ENCODE data around the gene STYXL1.

STYXL1 gene

GRCh38 chr7:75951506-75951905 lies 96.3 kb downstream of the STYXL1 start:
- DNase-seq: no peak

GRCh38 chr7:75950111-75950681 lies 97.6 kb downstream of the STYXL1 start:
- DNase-seq: no peak

- no peak for DNase-seq
Measured at GRCh38 chr7:75948179-75948578, 99.6 kb downstream of the STYXL1 start.
